GM12891 (cell line): ENCODE measurements around the gene PLXNC1.

Experiments
- POLR2A ChIP-seq: IDR thresholded peaks from 2 replicates; pipeline ENCODE4 v1.6.1; 2011; ENCODE audit warnings: low read depth, low read length, control low read depth
- POLR2AphosphoS5 ChIP-seq: IDR thresholded peaks from 2 replicates; pipeline ENCODE4 v1.6.1; 2011; ENCODE audit warnings: low read depth, low read length, control low read depth

DNA sequence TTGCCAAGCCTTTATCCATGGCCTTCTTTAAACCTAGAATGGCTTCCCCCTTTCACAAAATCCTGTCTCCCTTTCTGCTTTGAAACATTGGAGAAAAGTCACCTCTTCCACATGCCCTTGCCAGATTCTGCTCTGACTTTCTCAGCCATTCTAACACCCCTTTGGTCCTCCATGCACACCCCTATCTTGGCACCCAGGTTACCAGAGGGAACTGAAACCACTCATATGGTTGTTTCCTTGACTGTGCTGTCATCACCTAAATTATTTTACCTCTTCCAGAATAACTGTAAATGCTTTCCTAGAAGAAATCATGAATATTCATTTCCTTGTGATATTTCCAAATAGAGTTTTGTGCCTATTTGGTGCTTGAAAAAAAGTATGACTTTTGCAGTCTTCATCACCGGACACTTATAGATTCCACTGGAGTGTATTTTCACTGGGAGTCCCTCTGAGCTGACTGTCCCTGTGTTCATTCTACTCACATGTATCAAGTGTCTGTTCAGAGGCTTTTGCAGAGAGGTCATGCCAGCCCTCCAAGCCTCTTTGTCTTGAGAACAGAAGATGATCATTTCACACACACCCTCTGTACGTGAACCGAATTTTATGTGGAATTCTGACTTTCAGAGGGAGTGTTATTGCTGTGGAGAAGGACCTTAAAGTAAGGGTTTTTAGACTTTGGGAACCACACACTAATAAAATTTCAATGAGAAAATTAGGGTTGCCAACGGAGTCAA, 74.1 kb downstream of the PLXNC1 start:
- TF ChIP-seq POLR2A (no peak), POLR2AphosphoS5 (no peak)
